HG03103 (cell line): ENCODE data around the gene LRRC73.
"Not testable (repeated sequence)": the region's sequence is repeated elsewhere in the genome, so short reads cannot be mapped to it uniquely, and the experiment has no call there.

ENCODE experiments used
- ATAC-seq: cut with Tn5 transposase; IDR thresholded peaks from one replicate; pipeline ENCODE4 v1.9.1; 2021; ENCODE audit warnings: low read depth; ENCODE audit not compliant: unreplicated experiment

Gene LRRC73

GRCh38 chr6:43509984-43510826 lies at the start of gene LRRC73:
TSS of gene LRRC73 (minus strand) at chr6:43510346. CDS start at chr6:43509785, 561 bp downstream.
- no peak for ATAC-seq

- ATAC-seq = no peak
Observed at GRCh38 chr6:43559328-43559727, 49.2 kb upstream of the LRRC73 start.

- ATAC-seq = not testable (repeated sequence)
Observed at GRCh38 chr6:43557620-43558019, 47.5 kb upstream of the LRRC73 start.

- ATAC-seq = no peak
Observed at GRCh38 chr6:43547222-43547621, 37.1 kb upstream of the LRRC73 start.

GRCh38 chr6:43544461-43544860 lies 34.3 kb upstream of the LRRC73 start:
- ATAC-seq = no peak

GRCh38 chr6:43541774-43542471 lies 31.8 kb upstream of the LRRC73 start:
- no peak for ATAC-seq

- ATAC-seq = no peak
Observed at GRCh38 chr6:43540507-43540906, 30.4 kb upstream of the LRRC73 start.

- not testable (repeated sequence) for ATAC-seq
Observed at GRCh38 chr6:43539409-43539808, 29.3 kb upstream of the LRRC73 start.

GRCh38 chr6:43538986-43539385 lies 28.8 kb upstream of the LRRC73 start:
- not testable (repeated sequence) for ATAC-seq

- no peak for ATAC-seq
Observed at GRCh38 chr6:43532201-43532600, 22.1 kb upstream of the LRRC73 start.

GRCh38 chr6:43524483-43524961 lies 14.4 kb upstream of the LRRC73 start:
- no peak for ATAC-seq

- ATAC-seq = no peak
Observed at GRCh38 chr6:43523284-43523683, 13.1 kb upstream of the LRRC73 start.

- ATAC-seq = no peak
Observed at GRCh38 chr6:43522547-43523261, 12.6 kb upstream of the LRRC73 start.

- ATAC-seq = no peak
Observed at GRCh38 chr6:43521836-43522235, 11.7 kb upstream of the LRRC73 start.

GRCh38 chr6:43520097-43520496 lies 10.0 kb upstream of the LRRC73 start:
- ATAC-seq = no peak

GRCh38 chr6:43517505-43518357 lies 7.6 kb upstream of the LRRC73 start:
- no peak for ATAC-seq

GRCh38 chr6:43516697-43517504 lies 6.8 kb upstream of the LRRC73 start, which contains the start of the genes POLR1C and YIPF3:
TSS of gene POLR1C (plus strand) at chr6:43517089. CDS start at chr6:43517110, 21 bp downstream.
TSS of gene YIPF3 (minus strand) at chr6:43516926. CDS start at chr6:43516807, 119 bp downstream.
- ATAC-seq = peak; percentile 85

GRCh38 chr6:43516367-43516696 lies 6.2 kb upstream of the LRRC73 start:
- ATAC-seq = no peak

GRCh38 chr6:43515808-43516207 lies 5.7 kb upstream of the LRRC73 start:
- no peak for ATAC-seq
